GM19324 (cell line): Measurements from ENCODE around the gene SLC38A11.

Experiments used
- ATAC-seq: cut with Tn5 transposase; IDR thresholded peaks from one replicate; pipeline ENCODE4 v1.9.1; 2021; ENCODE audit warnings: mild to moderate bottlenecking, moderate library complexity; ENCODE audit not compliant: unreplicated experiment, low FRiP score

SLC38A11 gene

DNA sequence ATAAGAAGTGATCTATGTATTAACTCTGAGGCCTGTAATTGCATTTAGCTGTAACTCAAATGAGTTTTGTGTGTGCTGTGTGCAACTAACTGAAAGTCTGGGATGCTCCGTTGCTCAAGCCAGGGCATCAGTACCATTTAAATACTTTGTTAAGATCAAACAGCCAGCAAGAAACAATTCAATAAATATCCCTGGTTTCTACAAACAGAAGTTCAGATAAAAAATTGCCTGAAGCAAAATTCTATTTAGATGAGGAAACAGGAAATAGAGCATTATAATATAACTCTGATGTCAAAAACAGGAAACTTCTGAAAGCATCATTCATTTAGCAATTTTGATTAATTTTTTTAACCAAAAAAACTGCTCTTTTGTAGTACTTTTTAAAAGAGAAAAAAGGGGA is 18.9 kb upstream of the SLC38A11 start:
- no peak for ATAC-seq

- no peak for ATAC-seq
Measured at GRCh38 chr2:164972216-164972615, 16.9 kb upstream of the SLC38A11 start.

DNA sequence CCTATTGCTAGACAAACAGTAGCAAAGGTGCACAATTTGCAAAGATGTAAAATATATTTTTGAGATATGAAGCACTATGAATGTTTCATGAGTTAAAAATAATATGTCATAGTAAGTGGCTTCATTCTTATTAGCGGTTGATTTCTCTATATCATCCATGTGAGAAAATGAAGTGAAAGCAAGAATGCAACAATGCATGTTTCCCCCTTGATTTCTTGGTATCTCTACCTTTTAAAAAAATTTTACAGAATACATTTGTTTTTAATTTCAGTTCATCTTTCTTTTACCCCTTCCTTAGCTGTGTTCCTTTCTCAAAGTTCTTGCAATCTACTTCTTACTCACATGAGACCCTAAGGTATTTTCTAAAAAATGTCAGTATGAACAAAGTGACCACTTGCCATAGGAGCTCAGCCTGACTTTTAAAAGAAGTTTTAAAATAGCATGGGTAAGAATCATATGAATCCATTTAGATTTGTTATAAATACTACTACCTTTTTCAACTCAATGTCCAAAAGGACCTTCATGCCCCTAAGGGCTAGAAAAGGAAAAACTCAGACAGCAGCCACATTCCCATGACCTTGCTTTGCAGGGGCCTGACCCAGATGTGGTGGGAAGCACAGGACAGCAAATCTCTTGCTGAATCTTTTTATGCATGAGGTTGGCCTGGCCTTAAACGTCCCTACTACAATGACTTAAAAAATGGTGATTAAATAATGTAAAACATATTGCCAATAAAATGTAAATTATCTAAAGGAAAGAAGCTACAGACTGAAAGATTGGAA is 14.8 kb upstream of the SLC38A11 start:
- no peak for ATAC-seq

GRCh38 chr2:164967781-164968228 is 12.5 kb upstream of the SLC38A11 start:
- no peak for ATAC-seq

DNA sequence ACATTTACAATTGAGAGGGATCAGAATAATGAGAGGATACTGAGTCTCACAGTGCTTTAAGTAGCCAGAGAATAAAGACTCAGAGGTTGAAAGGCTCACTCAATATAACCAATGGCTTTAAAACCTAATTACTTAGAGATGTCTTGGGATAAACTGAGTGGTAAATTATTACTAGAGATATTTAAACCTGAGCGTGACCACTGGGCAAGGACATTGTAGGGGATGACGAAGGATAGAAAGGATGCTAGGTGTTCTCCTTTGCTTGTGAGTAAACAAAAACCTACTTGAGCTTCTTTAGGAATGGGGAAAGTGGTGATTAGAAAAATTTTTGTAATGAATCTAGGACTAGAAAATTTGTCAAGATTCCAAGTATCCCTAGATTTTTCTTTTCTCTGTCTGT is 12.0 kb upstream of the SLC38A11 start:
- no peak for ATAC-seq

GRCh38 chr2:164964700-164965099 is 9.4 kb upstream of the SLC38A11 start:
- ATAC-seq: no peak

DNA sequence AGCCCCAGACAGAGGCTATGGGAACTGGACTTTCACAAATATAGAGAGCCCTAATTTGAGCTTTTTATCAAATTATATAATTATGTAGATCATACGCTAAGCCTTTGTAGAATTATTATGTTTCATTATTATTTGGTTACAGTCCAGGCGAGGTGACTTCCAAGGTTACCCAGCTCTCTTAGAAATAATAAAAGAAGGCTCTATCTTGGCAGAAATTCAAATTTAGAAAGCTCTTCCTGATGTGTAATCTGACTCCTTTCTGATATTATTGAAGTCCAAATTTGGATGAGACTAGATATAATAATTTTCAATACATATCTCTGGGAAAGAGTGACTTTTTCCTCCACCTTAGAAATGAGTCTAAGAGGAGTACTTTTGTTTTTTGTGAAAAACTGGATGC is 4.8 kb upstream of the SLC38A11 start:
- no peak for ATAC-seq

GRCh38 chr2:164954186-164954585 is 1.1 kb downstream of the SLC38A11 start:
- ATAC-seq: no peak

- no peak for ATAC-seq
Measured at GRCh38 chr2:164953279-164953678, 2.0 kb downstream of the SLC38A11 start.

DNA sequence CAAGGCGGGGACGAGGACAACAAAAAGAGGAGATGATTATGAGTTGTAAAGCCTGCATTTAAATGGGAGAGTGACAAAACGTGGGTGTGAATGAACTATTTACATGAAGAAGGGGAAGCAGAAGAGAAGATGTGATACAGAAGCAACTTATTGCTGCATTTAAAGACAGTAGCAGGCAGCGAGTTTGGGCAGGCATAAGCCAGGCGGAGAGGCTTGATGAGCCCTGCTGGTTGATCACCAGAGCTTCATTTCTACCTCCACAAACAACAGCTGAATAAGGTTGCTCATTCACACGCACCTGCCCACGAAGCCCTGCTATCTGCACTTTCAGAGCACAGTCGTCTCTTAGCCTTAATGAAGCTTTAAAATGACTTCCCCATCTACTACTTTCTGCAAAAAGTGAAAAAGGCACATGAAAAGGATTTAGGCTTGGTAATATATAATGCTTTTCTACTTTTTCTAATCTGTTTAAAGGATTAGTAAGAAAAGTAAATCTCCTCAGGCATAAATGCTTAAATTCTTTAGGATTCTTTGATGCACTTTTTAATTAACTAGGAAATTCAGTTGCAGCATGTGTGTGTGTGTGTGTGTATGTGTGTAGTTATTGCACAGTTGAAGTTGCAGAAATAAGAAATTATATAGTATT is 3.1 kb downstream of the SLC38A11 start:
- no peak for ATAC-seq

- ATAC-seq: no peak
Measured at GRCh38 chr2:164948540-164948939, 6.8 kb downstream of the SLC38A11 start.

- ATAC-seq: no peak
Measured at GRCh38 chr2:164947281-164947680, 8.0 kb downstream of the SLC38A11 start.

DNA sequence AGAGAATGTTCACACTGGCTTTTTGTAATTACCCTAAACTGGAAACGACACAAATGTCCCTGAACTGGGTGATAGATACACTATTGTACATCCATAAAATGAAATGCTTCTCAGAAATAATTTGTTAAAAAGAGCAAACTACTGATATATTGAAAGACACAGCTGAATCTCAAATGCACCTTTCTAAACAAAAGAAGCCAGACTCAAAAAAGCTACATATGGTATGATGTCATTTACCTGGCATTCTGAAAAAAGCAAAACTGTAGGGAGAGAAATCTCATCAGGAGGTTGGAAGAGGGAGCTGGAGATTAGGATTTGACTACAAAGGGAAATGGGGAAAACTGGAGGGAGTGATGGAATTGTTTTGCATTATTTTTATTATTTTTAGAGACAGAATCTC is 12.0 kb downstream of the SLC38A11 start:
- no peak for ATAC-seq

GRCh38 chr2:164937864-164938401 is 17.4 kb downstream of the SLC38A11 start:
- ATAC-seq: no peak

- ATAC-seq: no peak
Measured at GRCh38 chr2:164935118-164936101, 19.9 kb downstream of the SLC38A11 start.

- no peak for ATAC-seq
Measured at GRCh38 chr2:164934401-164935117, 20.8 kb downstream of the SLC38A11 start.

DNA sequence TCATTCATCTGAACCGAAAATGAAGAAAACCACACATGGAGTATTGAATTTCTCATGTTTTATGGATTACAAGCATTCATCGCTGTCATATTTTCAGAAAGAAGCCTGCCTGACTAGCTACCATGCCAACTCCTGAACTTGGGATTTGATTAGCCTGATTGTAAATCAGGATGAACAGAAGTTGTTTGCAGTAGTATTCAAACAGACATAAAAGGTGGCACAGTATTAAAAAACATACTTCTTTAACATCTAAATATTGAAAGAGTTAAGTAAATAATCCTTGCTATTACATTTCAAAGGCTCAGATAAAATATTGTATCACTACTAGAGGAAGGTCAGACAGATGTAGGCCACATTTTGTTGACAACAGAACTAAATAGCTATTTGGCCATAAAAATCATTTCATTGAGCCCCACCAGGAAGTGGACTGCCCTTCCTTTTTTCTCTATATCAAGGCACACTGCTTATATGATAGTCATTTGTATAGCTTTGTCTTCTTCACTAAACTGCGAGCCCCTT is 21.6 kb downstream of the SLC38A11 start:
- no peak for ATAC-seq

DNA sequence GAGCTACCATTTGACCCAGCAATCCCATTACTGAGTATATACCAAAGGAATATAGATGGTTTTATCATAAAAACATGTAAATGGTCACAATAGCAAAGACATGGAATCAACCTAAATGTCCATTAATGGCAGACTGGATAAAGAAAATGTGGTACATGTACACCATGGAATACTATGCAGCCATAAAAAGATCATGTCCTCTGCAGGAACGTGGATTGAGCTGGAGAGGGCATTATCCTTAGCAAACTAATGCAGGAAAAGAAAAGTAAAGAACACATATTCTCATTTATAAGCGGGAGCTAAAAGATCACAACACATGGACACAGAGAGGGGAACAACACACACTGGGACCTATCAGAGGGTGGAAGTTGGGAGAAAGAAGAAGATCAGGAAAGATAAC is 22.9 kb downstream of the SLC38A11 start:
- ATAC-seq: no peak

DNA sequence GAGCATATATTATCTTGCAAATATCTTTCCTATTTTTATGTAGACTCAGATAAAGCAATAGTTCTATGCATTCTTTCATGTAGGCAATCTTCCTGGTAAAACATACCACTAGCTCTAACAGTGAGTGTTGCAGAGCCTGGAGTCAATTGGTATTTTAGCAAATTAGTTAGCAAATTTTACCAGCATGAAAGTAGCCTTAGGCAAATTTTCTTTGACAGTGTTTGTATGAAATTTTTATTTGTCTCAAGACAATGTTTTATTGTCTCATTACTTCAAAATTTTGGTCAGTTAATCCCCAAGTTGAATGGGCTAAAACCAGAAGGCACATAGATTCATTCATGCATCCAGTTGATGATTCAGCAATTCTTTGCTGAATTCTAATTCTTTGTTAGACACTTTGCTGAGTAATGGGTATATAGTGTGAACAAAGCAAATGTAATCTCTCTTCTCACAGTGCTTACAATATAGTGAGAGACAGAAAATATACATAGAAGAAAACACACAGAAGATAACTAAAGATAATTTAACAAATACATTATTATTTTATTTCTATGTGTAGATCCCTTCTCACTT is 27.1 kb downstream of the SLC38A11 start:
- no peak for ATAC-seq
